Dendritic cell treated with granulocyte-macrophage colony-stimulating factor and Interleukin-4, amounts not matched to agents 40 ng/mL and 50 ng/mL, for 4 days (primary cell): Measurements from ENCODE around the gene ZNF214.

Source experiments
- H3K27ac Mint-ChIP-seq: one replicate; pipeline ENCODE4 v1.8.0; 2022; ENCODE audit warnings: mild to moderate bottlenecking, mixed read lengths
- H3K27me3 Mint-ChIP-seq: one replicate; pipeline ENCODE4 v1.8.0; 2022; ENCODE audit warnings: mild to moderate bottlenecking, mixed read lengths
- H3K36me3 Mint-ChIP-seq: one replicate; pipeline ENCODE4 v1.8.0; 2022; ENCODE audit warnings: low read depth, mixed read lengths
- H3K4me1 Mint-ChIP-seq: one replicate; pipeline ENCODE4 v1.8.0; 2022; ENCODE audit warnings: low read depth, mixed read lengths
- H3K4me3 Mint-ChIP-seq: one replicate; pipeline ENCODE4 v1.8.0; 2022; ENCODE audit warnings: mild to moderate bottlenecking, moderate library complexity, mixed read lengths
- H3K9me3 Mint-ChIP-seq: one replicate; pipeline ENCODE4 v1.8.0; 2022; ENCODE audit warnings: mixed read lengths
- intact Hi-C: fragments of 100-400 bp; cut with micrococcal nuclease; formaldehyde crosslinking; loops from one replicate; pipeline ENCODE4 v1.15.0; 2022

Gene ZNF214

GRCh38 chr11:7020183-7020917 lies at the start of gene ZNF214, which contains the start of gene NLRP14:
Gene ZNF214, minus strand, starts transcription at chr11:7020346. Its CDS starts 17,511 bp downstream, at chr11:7002835.
Gene NLRP14, plus strand, starts transcription at chr11:7020479. Its CDS starts 18,108 bp downstream, at chr11:7038587.
- peak within 1 kb of the TSS; percentile 72 for H3K4me3 Mint-ChIP-seq

GRCh38 chr11:7062534-7062933 lies 42.4 kb upstream of the ZNF214 start:
- no peak overlapping the region for H3K4me3 Mint-ChIP-seq
- no peak overlapping the region for H3K27ac Mint-ChIP-seq
- no peaks in the 10 kb centered on the region for H3K27me3 Mint-ChIP-seq
- no peaks in the 10 kb centered on the region for H3K4me1 Mint-ChIP-seq
- H3K36me3 Mint-ChIP-seq = no peaks in the 10 kb centered on the region
- intact Hi-C loops = no loop called here
- no peaks in the 10 kb centered on the region for H3K9me3 Mint-ChIP-seq

More at GRCh38 chr11:7020183-7020917, at the start of gene ZNF214, which contains the start of gene NLRP14:
- peaks cover 12% of the 10 kb centered on the region for H3K4me1 Mint-ChIP-seq
- intact Hi-C loops = no loop called here
- H3K9me3 Mint-ChIP-seq = no peaks in the 10 kb centered on the region
- peak within 1 kb of the TSS; percentile 33 for H3K27ac Mint-ChIP-seq
- no peaks in the 10 kb centered on the region for H3K36me3 Mint-ChIP-seq
- peaks cover 26% of the 10 kb centered on the region for H3K27me3 Mint-ChIP-seq

- intact Hi-C loops = no loop called here
- Mint-ChIP-seq H3K4me1 (no peaks in the 10 kb centered on the region), H3K36me3 (no peaks in the 10 kb centered on the region), H3K4me3 (no peak overlapping the region), H3K27me3 (no peaks in the 10 kb centered on the region), H3K9me3 (no peaks in the 10 kb centered on the region), H3K27ac (no peak overlapping the region)
These were observed 40.7 kb upstream of the ZNF214 start for GRCh38 chr11:7060868-7061267.

- no peak overlapping the region for H3K4me3 Mint-ChIP-seq
- H3K4me1 Mint-ChIP-seq = no peaks in the 10 kb centered on the region
- no peaks in the 10 kb centered on the region for H3K36me3 Mint-ChIP-seq
- no peaks in the 10 kb centered on the region for H3K9me3 Mint-ChIP-seq
- H3K27me3 Mint-ChIP-seq = no peaks in the 10 kb centered on the region
- intact Hi-C loops = no loop called here
- no peak overlapping the region for H3K27ac Mint-ChIP-seq
These were observed 37.5 kb upstream of the ZNF214 start for GRCh38 chr11:7057641-7058040.

- intact Hi-C loops = no loop called here
- H3K4me1 Mint-ChIP-seq = no peaks in the 10 kb centered on the region
These were observed 36.8 kb upstream of the ZNF214 start for GRCh38 chr11:7056828-7057513.

GRCh38 chr11:7050191-7050590 lies 30.0 kb upstream of the ZNF214 start:
- Mint-ChIP-seq H3K36me3 (no peaks in the 10 kb centered on the region), H3K4me3 (no peak overlapping the region), H3K27ac (no peak overlapping the region), H3K4me1 (no peaks in the 10 kb centered on the region), H3K9me3 (no peaks in the 10 kb centered on the region), H3K27me3 (no peaks in the 10 kb centered on the region)
- intact Hi-C loops = no loop called here

More at GRCh38 chr11:7056828-7057513, 36.8 kb upstream of the ZNF214 start:
- Mint-ChIP-seq H3K27me3 (no peaks in the 10 kb centered on the region), H3K9me3 (no peaks in the 10 kb centered on the region), H3K36me3 (no peaks in the 10 kb centered on the region), H3K4me3 (no peak overlapping the region), H3K27ac (no peak overlapping the region)

GRCh38 chr11:7046474-7047175 lies 26.5 kb upstream of the ZNF214 start:
- H3K36me3 Mint-ChIP-seq = no peaks in the 10 kb centered on the region
- intact Hi-C loops = no loop called here
- H3K4me3 Mint-ChIP-seq = no peak overlapping the region
- H3K4me1 Mint-ChIP-seq = no peaks in the 10 kb centered on the region
- no peaks in the 10 kb centered on the region for H3K27me3 Mint-ChIP-seq
- H3K27ac Mint-ChIP-seq = no peak overlapping the region
- no peaks in the 10 kb centered on the region for H3K9me3 Mint-ChIP-seq

GRCh38 chr11:7034019-7034418 lies 13.9 kb upstream of the ZNF214 start:
- no peaks in the 10 kb centered on the region for H3K9me3 Mint-ChIP-seq
- no peak overlapping the region for H3K4me3 Mint-ChIP-seq
- no peak overlapping the region for H3K27ac Mint-ChIP-seq
- intact Hi-C loops = no loop called here
- peaks cover 2% of the 10 kb centered on the region for H3K27me3 Mint-ChIP-seq
- H3K4me1 Mint-ChIP-seq = no peaks in the 10 kb centered on the region
- H3K36me3 Mint-ChIP-seq = no peaks in the 10 kb centered on the region

GRCh38 chr11:7032692-7033091 lies 12.5 kb upstream of the ZNF214 start:
- intact Hi-C loops = no loop called here
- no peaks in the 10 kb centered on the region for H3K4me1 Mint-ChIP-seq
- H3K27me3 Mint-ChIP-seq = peaks cover 2% of the 10 kb centered on the region
- H3K4me3 Mint-ChIP-seq = no peak overlapping the region
- H3K27ac Mint-ChIP-seq = no peak overlapping the region
- H3K9me3 Mint-ChIP-seq = no peaks in the 10 kb centered on the region
- H3K36me3 Mint-ChIP-seq = no peaks in the 10 kb centered on the region

- Mint-ChIP-seq H3K27ac (no peak overlapping the region), H3K9me3 (no peaks in the 10 kb centered on the region), H3K36me3 (no peaks in the 10 kb centered on the region), H3K4me1 (no peaks in the 10 kb centered on the region), H3K27me3 (peaks cover 2% of the 10 kb centered on the region), H3K4me3 (no peak overlapping the region)
- intact Hi-C loops = no loop called here
These were observed 11.3 kb upstream of the ZNF214 start for GRCh38 chr11:7031471-7031871.

GRCh38 chr11:7030836-7031235 lies 10.7 kb upstream of the ZNF214 start:
- Mint-ChIP-seq H3K4me1 (no peaks in the 10 kb centered on the region), H3K4me3 (no peak overlapping the region), H3K27ac (no peak overlapping the region), H3K27me3 (peaks cover 2% of the 10 kb centered on the region), H3K9me3 (no peaks in the 10 kb centered on the region), H3K36me3 (no peaks in the 10 kb centered on the region)
- intact Hi-C loops = no loop called here

- no peak overlapping the region for H3K27ac Mint-ChIP-seq
- H3K4me1 Mint-ChIP-seq = no peaks in the 10 kb centered on the region
- peaks cover 2% of the 10 kb centered on the region for H3K27me3 Mint-ChIP-seq
- no peaks in the 10 kb centered on the region for H3K36me3 Mint-ChIP-seq
- intact Hi-C loops = no loop called here
- no peak overlapping the region for H3K4me3 Mint-ChIP-seq
- H3K9me3 Mint-ChIP-seq = no peaks in the 10 kb centered on the region
These were observed 8.0 kb upstream of the ZNF214 start for GRCh38 chr11:7028141-7028540.

- intact Hi-C loops = no loop called here
- no peaks in the 10 kb centered on the region for H3K9me3 Mint-ChIP-seq
- H3K4me1 Mint-ChIP-seq = peaks cover 12% of the 10 kb centered on the region
- H3K27me3 Mint-ChIP-seq = peaks cover 26% of the 10 kb centered on the region
- no peak overlapping the region for H3K27ac Mint-ChIP-seq
- H3K4me3 Mint-ChIP-seq = no peak overlapping the region
- H3K36me3 Mint-ChIP-seq = no peaks in the 10 kb centered on the region
These were observed 1.2 kb upstream of the ZNF214 start for GRCh38 chr11:7021318-7021717.
